GM12892 (cell line): Measurements from ENCODE around the gene ENHO.

ENCODE experiments used
- POLR2A ChIP-seq: IDR thresholded peaks from 2 replicates; pipeline ENCODE4 v1.6.1; 2011; ENCODE audit warnings: low read depth, low read length, control low read depth
- POLR2AphosphoS5 ChIP-seq: IDR thresholded peaks from 2 replicates; pipeline ENCODE4 v1.6.1; 2011; ENCODE audit warnings: low read depth, low read length, control low read depth

GRCh38 chr9:34565856-34566255 lies 43.1 kb upstream of the ENHO start:
- TF ChIP-seq POLR2A (no peak), POLR2AphosphoS5 (no peak)
